IMR-90 (cell line): ENCODE data around the gene PANK4.

Experiments
- MXI1 ChIP-seq: IDR thresholded peaks from 2 replicates; pipeline ENCODE4 v1.6.1; 2012; ENCODE audit warnings: low read depth, mild to moderate bottlenecking, low read length, moderate library complexity, borderline replicate concordance
- POLR2A ChIP-seq: IDR thresholded peaks from 2 replicates; pipeline ENCODE4 v1.6.1; 2012; ENCODE audit warnings: mild to moderate bottlenecking, low read depth, low read length
- TF ChIP-seq, protein P1 (sequence below): conservative IDR thresholded peaks from 2 replicates; pipeline ENCODE4 v1.5.1; 2012; ENCODE audit warnings: mild to moderate bottlenecking, low read depth, low read length, improper control_type of control experiment
- TF ChIP-seq, protein P2 (sequence below): fragments of 150-350 bp; IDR thresholded peaks from 2 replicates; pipeline ENCODE4 v1.6.1; 2016; ENCODE audit warnings: low read depth, mild to moderate bottlenecking, low read length, moderate library complexity, borderline replicate concordance
- TF ChIP-seq, protein P3 (sequence below): fragments of 150-350 bp; IDR thresholded peaks from 2 replicates; pipeline ENCODE4 v1.6.1; 2017; ENCODE audit warnings: mild to moderate bottlenecking, antibody characterized with exemption, low read length, low read depth

DNA sequence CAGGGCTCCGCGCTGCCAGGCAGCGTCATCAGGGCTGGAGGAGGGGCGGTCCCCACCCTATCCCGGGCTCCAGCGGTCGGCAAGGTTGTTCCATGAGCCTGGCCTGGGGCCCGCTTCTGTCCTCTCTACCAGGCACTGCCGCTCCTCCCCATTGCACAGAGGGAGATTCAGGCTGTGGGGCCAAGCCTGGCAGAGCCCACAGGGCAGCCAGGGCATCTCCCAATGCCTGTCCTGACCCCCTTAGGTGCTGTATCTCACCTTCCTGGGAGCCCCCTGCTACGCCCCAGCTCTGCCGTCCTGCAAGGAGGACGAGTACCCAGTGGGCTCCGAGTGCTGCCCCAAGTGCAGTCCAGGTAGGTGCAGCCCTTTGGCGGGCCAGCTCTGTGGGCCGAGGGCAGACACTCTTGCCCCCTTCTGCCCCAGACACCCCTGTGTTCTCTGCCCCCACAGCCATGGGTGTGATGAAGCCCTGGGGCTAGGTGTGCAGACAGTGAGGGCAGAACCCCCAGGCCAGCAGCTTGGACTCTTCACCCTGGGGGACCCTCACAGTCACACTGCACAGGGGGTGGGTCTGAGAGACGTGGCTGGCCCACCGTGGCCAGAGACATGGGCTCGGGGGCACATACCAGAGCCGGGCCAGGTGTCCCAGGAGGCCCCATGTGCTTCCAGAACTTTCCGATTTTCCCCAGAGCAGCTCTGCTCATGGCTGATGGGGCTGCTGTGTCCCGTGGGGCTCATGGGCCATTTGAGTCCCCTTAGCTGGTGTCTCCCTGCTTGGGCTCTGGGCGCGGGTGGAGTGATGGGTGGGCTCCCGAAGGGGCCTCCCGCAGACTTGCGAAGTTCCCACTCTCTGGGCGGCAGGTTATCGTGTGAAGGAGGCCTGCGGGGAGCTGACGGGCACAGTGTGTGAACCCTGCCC is 31.3 kb upstream of the PANK4 start:
- TF ChIP-seq, protein P1, sequence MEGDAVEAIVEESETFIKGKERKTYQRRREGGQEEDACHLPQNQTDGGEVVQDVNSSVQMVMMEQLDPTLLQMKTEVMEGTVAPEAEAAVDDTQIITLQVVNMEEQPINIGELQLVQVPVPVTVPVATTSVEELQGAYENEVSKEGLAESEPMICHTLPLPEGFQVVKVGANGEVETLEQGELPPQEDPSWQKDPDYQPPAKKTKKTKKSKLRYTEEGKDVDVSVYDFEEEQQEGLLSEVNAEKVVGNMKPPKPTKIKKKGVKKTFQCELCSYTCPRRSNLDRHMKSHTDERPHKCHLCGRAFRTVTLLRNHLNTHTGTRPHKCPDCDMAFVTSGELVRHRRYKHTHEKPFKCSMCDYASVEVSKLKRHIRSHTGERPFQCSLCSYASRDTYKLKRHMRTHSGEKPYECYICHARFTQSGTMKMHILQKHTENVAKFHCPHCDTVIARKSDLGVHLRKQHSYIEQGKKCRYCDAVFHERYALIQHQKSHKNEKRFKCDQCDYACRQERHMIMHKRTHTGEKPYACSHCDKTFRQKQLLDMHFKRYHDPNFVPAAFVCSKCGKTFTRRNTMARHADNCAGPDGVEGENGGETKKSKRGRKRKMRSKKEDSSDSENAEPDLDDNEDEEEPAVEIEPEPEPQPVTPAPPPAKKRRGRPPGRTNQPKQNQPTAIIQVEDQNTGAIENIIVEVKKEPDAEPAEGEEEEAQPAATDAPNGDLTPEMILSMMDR = no peak
- TF ChIP-seq, protein P2, sequence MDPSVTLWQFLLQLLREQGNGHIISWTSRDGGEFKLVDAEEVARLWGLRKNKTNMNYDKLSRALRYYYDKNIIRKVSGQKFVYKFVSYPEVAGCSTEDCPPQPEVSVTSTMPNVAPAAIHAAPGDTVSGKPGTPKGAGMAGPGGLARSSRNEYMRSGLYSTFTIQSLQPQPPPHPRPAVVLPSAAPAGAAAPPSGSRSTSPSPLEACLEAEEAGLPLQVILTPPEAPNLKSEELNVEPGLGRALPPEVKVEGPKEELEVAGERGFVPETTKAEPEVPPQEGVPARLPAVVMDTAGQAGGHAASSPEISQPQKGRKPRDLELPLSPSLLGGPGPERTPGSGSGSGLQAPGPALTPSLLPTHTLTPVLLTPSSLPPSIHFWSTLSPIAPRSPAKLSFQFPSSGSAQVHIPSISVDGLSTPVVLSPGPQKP = no peak
- TF ChIP-seq, protein P3, sequence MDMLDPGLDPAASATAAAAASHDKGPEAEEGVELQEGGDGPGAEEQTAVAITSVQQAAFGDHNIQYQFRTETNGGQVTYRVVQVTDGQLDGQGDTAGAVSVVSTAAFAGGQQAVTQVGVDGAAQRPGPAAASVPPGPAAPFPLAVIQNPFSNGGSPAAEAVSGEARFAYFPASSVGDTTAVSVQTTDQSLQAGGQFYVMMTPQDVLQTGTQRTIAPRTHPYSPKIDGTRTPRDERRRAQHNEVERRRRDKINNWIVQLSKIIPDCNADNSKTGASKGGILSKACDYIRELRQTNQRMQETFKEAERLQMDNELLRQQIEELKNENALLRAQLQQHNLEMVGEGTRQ = no peak
- no peak for TF ChIP-seq POLR2A
- no peak for TF ChIP-seq MXI1
